K562 (cell line): ENCODE data around the gene SPATA16. TPM values are rescaled to one million over a fixed set of nuclear protein-coding genes. Genes with fewer than 3 reads are reported as not detected.

Experiments used
- ATF1 ChIP-seq, 2 experiments: fragments of 450-650 bp in 1 of 2; IDR thresholded peaks; 2 replicates each; pipeline ENCODE4 v1.6.1; 2016; ENCODE audit warnings: missing compliant biosample characterization in 1 of 2, missing genetic modification characterization in 1 of 2
- DACH1 ChIP-seq: fragments of 450-650 bp; IDR thresholded peaks from 2 replicates; pipeline ENCODE4 v1.6.1; 2018; ENCODE audit not compliant: partially characterized antibody
- DNMT1 ChIP-seq: fragments of 450-650 bp; IDR thresholded peaks from 2 replicates; pipeline ENCODE4 v1.6.1; 2016; ENCODE audit warnings: antibody characterized with exemption, mild to moderate bottlenecking
- DPF2 ChIP-seq: fragments of 450-650 bp; IDR thresholded peaks from 2 replicates; pipeline ENCODE4 v1.6.1; 2016
- EGR1 ChIP-seq: fragments of 450-650 bp; conservative IDR thresholded peaks from 2 replicates; pipeline ENCODE4 v1.6.1; 2017; ENCODE audit warnings: mild to moderate bottlenecking
- ETS2 ChIP-seq: IDR thresholded peaks from 2 replicates; pipeline ENCODE4 v1.6.1; 2016; ENCODE audit warnings: borderline replicate concordance, missing genetic modification characterization, mild to moderate bottlenecking, moderate library complexity, missing compliant biosample characterization; ENCODE audit not compliant: poor library complexity, severe bottlenecking
- FOXM1 ChIP-seq, 2 experiments: fragments of 450-650 bp in 1 of 2; sonication (generic) in 1 of 2; formaldehyde crosslinking in 1 of 2; IDR thresholded peaks; 2 replicates each; pipeline versions ENCODE4 v1.6.1 to v1.9.0; 2017 to 2022; ENCODE audit warnings: low read depth in 2 of 2, mild to moderate bottlenecking in 2 of 2, missing genetic modification reagents in 1 of 2, moderate library complexity in 1 of 2
- FUS ChIP-seq: fragments of 200-400 bp; formaldehyde crosslinking; optimal IDR thresholded peaks from 2 replicates; pipeline ENCODE3; 2017; ENCODE audit warnings: low read depth, low read length
- HBP1 ChIP-seq: fragments of 450-650 bp; formaldehyde crosslinking; IDR thresholded peaks from 2 replicates; pipeline ENCODE4 v1.4.0; 2022; ENCODE audit warnings: missing genetic modification characterization
- HES1 ChIP-seq: fragments of 450-650 bp; IDR thresholded peaks from 2 replicates; pipeline ENCODE4 v1.6.1; 2016; ENCODE audit warnings: low read depth, mild to moderate bottlenecking, moderate library complexity
- HNRNPL ChIP-seq: fragments of 200-400 bp; formaldehyde crosslinking; IDR thresholded peaks from 2 replicates; pipeline ENCODE4 v1.6.1; 2017; ENCODE audit warnings: low read depth, mild to moderate bottlenecking, low read length
- MEF2A ChIP-seq: IDR thresholded peaks from 2 replicates; pipeline ENCODE4 v1.6.1; 2011; ENCODE audit warnings: low read depth, mild to moderate bottlenecking, low read length, moderate library complexity; ENCODE audit not compliant: control insufficient read depth
- NCOA2 ChIP-seq, 2 experiments: fragments of 450-650 bp; IDR thresholded peaks; 2 replicates each; pipeline ENCODE4 v1.6.1; 2018; ENCODE audit warnings: mild to moderate bottlenecking in 2 of 2, moderate library complexity in 1 of 2; ENCODE audit not compliant: partially characterized antibody in 2 of 2
- NFRKB ChIP-seq: fragments of 450-650 bp; IDR thresholded peaks from 2 replicates; pipeline ENCODE4 v1.6.1; 2016; ENCODE audit warnings: low read depth
- POLR2AphosphoS5 ChIP-seq: IDR thresholded peaks from 2 replicates; pipeline ENCODE4 v1.6.1; 2011; ENCODE audit warnings: mild to moderate bottlenecking, low read depth, low read length, moderate library complexity; ENCODE audit not compliant: control insufficient read depth, insufficient read depth
- POLR3A ChIP-seq: IDR thresholded peaks from 2 replicates; pipeline ENCODE4 v1.6.1; 2011; ENCODE audit warnings: borderline replicate concordance, mild to moderate bottlenecking, moderate library complexity; ENCODE audit not compliant: insufficient read length, insufficient read depth; ENCODE audit errors: extremely low read depth
- SP2 ChIP-seq: IDR thresholded peaks from 2 replicates; pipeline ENCODE4 v1.6.1; 2011; ENCODE audit warnings: mild to moderate bottlenecking, low read depth, low read length, moderate library complexity; ENCODE audit not compliant: poor library complexity, severe bottlenecking; ENCODE audit errors: extremely low read depth
- YY1 ChIP-seq, 3 experiments: IDR thresholded peaks; 2 replicates each; pipeline ENCODE4 v1.6.1; 2011; ENCODE audit warnings: low read length in 2 of 3, mild to moderate bottlenecking in 2 of 3, moderate library complexity in 2 of 3, borderline replicate concordance in 1 of 3, control low read depth in 1 of 3, low read depth in 1 of 3; ENCODE audit not compliant: insufficient read depth in 3 of 3, insufficient replicate concordance in 2 of 3, control insufficient read depth in 1 of 3, insufficient read length in 1 of 3; ENCODE audit errors: extremely low read depth in 1 of 3
- ZBTB8A ChIP-seq: fragments of 450-650 bp; IDR thresholded peaks from 2 replicates; pipeline ENCODE4 v1.6.1; 2018; ENCODE audit warnings: mild to moderate bottlenecking, moderate library complexity; ENCODE audit not compliant: partially characterized antibody
- ZNF518B ChIP-seq: fragments of 250-450 bp; sonication (Bioruptor Pico); IDR thresholded peaks from 2 replicates; pipeline ENCODE4 v1.5.0; 2021; ENCODE audit warnings: mild to moderate bottlenecking, moderate library complexity
- ZNF707 ChIP-seq: fragments of 250-450 bp; sonication (Bioruptor Pico); conservative IDR thresholded peaks from 2 replicates; pipeline ENCODE4 v1.8.0; 2022; ENCODE audit warnings: inconsistent platforms, mild to moderate bottlenecking, moderate library complexity
- polyA plus RNA-seq, 8 experiments: library from polyadenylated mRNA; depleted of rRNA in 4 of 8; stranded (reverse) in 5 of 8; unstranded in 3 of 8; fragments of >200 nt; fragmentation: Nextera tagmentation in 2 of 8; fragmentation: Illumina TruSeq in 1 of 8; extraction: Ambion mirVana in 2 of 8; extraction: Trizol in 1 of 8; gene quantifications; 2 replicates each; pipeline versions ENCODE4 v1.2.1 to v1.2.3, GENCODE V29; 2011 to 2014; ENCODE audit warnings: inconsistent platforms in 1 of 8, missing spikeins in 1 of 8
- total RNA-seq, 7 experiments: library from RNA; depleted of rRNA in 6 of 7; stranded (reverse); fragments of >200 nt in 6 of 7; fragmentation: Illumina TruSeq in 2 of 7; extraction: Trizol in 2 of 7; gene quantifications; 2 replicates each; pipeline versions ENCODE4 v1.2.1 to v1.2.3, GENCODE V29; 2011 to 2021; ENCODE audit warnings: low replicate concordance in 1 of 7

The SPATA16 gene
- total and polyA plus RNA-seq, 9 of the 15 experiments (the other 6 are each of a cell fraction or from before 2014, with no cell fraction given): not detected

GRCh38 chr3:173007079-173007723, 133.8 kb downstream of the SPATA16 start (continued):
- TF ChIP-seq DPF2 (peak; percentile 99), POLR2AphosphoS5 (peak; percentile 90), NFRKB (0 out of 2 replicates have a peak, but pooled peaks have one; percentile 52), HBP1 (0 out of 2 replicates have a peak, but pooled peaks have one; percentile 31), ZBTB8A (no peak), MEF2A (peak; percentile 14; the same call in 1 of the 2 replicates), DACH1 (peak; percentile 93), HNRNPL (no peak), YY1 (IDR thresholded peaks at IDR 0.05; ENCODE audit: borderline replicate concordance in 1 of 3, control insufficient read depth in 1 of 3, extremely low read depth in 1 of 3, insufficient read depth in 3 of 3, insufficient read length in 1 of 3, insufficient replicate concordance in 2 of 3, low read depth in 1 of 3, low read length in 2 of 3) (no peak), POLR3A (no peak), FUS (no peak), SP2 (no peak), ZNF707 (CRISPR knock-in tag) (no peak), ATF1 (CRISPR knock-in tag; IDR thresholded peaks at IDR 0.05) (no peak), ATF1 (tag; IDR thresholded peaks at IDR 0.05) (peak; percentile 69), ZNF518B (CRISPR knock-in tag) (no peak), HES1 (peak; percentile 74), NCOA2 (IDR thresholded peaks at IDR 0.05; ENCODE audit: partially characterized antibody in 2 of 2) (peak; percentile 80 to 84), FOXM1 (IDR thresholded peaks at IDR 0.05; ENCODE audit: low read depth) (peak; percentile 95), FOXM1 (CRISPR knock-in tag; IDR thresholded peaks at IDR 0.05; ENCODE audit: low read depth) (no peak), EGR1 (no peak), DNMT1 (no peak; the same call in 1 of the 2 replicates), ETS2 (tag) (no peak)
